ENCODE measurements around the gene EIF2S1.
A peak's percentile ranks its signal among the peaks of the same experiment; 100 is the strongest.
"Not testable (repeated sequence)": the region's sequence is repeated elsewhere in the genome, so short reads cannot be mapped to it uniquely, and the experiment has no call there.

The EIF2S1 gene

DNA sequence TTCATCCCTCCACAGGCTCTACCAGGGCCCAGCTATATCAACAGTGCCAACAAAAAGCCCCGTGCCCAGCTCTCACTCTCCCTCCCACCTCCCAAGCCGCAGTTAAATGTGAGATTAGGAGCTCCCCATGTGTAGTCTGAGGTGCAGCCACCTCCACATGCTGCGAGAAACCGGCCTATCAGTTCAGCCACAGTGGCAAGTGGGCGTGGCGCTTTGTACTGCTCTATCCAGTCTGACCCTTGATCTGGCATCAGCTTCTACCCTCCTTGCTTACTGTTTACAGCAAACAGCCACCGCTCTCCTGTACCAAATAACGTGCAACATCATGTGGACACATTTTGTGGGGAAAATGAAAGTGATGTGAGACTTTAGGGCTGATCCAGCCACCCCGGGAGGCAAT lies 50.2 kb downstream of the EIF2S1 start:
- no peak for DNase-seq

- DNase-seq: no peak
Measured at GRCh38 chr14:67411370-67411769, 51.2 kb downstream of the EIF2S1 start.

DNA sequence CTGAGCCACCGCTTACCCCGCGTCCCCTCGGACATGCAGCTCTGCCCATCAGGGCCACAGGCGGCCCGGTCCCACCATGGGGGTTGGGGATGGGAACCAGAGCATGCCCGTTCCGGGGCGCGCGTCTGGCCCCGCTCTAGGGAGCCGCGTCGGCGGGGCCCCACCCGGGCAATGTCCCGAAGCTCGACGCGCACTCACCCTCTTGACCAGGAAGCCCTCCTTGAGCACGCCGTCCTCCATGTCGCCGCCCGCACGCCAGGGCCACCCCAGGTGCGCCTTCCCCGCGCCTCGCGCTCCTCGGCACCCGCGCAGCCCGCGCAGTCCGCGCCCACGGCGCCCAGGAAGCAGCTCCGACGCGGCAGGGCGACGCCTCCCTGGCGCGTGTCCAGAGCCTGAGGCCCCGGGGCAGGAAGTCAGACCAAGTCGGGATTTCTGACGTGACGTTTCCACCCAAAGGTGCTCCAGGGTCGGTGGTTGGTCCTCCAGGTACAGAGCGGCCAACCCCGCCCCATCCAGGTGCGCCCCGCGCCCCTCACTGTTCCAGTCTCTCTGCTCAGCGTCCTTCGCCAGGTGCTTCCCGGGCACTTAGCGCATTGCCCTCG lies 51.8 kb downstream of the EIF2S1 start, which contains the start of gene PLEK2:
TSS of gene PLEK2 (minus strand) at position 346 of the 602 bp plus-strand sequence. CDS start at position 240, 106 bp downstream.
- DNase-seq: no peak

- DNase-seq: no peak
Measured at GRCh38 chr14:67413806-67414769, 54.0 kb downstream of the EIF2S1 start.

DNA sequence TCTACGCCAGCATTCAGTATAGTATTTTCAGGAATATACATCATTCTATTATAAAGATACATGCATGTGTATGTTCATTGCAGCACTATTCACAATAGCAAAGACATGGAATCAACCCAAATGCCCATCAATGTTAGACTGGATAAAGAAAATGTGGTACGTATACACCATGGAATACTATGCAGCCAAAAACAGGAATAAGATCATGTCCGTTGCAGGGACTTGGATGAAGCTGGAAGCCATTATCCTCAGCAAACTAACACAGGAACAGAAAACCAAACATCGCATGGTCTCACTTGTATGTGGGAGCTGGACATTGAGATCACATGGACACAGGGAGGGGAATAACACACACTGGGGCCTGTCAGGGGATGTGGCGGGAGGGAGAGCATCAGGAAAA lies 55.5 kb downstream of the EIF2S1 start:
- DNase-seq: not testable (repeated sequence)

DNA sequence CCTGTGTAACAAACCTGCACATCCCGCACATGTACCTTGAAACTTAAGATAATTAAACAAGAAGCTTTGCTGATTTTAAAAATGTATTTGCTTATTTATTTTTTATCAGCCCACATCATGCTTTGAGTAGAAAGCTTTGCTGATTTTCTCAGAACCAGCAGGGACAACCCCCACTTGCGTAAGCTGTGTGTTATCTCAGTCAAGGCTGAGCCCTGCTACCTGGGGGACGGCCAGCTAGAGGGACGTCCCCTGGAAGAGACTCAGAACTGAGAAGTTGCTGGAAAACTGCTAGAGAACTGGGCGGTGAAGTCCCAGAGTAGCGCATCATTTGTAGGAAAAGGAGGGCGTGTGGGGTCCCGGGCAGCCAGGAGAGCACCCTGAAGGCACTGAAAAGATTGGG lies 56.0 kb downstream of the EIF2S1 start:
- DNase-seq: no peak

DNA sequence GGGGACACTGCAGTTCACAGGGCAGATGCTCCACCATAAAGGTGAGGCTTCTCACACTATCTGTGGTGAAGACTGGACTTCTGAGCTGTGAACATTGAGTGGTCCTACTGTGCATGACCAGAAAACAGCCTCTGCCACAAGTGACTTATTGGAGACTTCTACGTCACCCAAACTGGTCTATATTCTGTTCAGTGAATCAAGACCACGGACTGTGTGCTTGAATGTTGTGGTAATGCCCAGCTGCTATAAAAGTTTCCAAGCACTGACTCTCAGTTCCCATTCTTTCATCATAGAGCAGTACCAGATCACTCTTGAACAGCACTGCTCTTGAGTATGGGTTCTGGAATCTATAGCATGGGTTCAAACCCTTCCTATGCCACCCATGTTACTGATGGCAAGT lies 56.7 kb downstream of the EIF2S1 start:
- no peak for DNase-seq

GRCh38 chr14:67417633-67418032 lies 57.5 kb downstream of the EIF2S1 start:
- DNase-seq: no peak

- no peak for DNase-seq
Measured at GRCh38 chr14:67418401-67419191, 58.5 kb downstream of the EIF2S1 start.

- DNase-seq: peak in 1 of 56 donors; percentile 13
Measured at GRCh38 chr14:67420102-67420739, 60.1 kb downstream of the EIF2S1 start.

DNA sequence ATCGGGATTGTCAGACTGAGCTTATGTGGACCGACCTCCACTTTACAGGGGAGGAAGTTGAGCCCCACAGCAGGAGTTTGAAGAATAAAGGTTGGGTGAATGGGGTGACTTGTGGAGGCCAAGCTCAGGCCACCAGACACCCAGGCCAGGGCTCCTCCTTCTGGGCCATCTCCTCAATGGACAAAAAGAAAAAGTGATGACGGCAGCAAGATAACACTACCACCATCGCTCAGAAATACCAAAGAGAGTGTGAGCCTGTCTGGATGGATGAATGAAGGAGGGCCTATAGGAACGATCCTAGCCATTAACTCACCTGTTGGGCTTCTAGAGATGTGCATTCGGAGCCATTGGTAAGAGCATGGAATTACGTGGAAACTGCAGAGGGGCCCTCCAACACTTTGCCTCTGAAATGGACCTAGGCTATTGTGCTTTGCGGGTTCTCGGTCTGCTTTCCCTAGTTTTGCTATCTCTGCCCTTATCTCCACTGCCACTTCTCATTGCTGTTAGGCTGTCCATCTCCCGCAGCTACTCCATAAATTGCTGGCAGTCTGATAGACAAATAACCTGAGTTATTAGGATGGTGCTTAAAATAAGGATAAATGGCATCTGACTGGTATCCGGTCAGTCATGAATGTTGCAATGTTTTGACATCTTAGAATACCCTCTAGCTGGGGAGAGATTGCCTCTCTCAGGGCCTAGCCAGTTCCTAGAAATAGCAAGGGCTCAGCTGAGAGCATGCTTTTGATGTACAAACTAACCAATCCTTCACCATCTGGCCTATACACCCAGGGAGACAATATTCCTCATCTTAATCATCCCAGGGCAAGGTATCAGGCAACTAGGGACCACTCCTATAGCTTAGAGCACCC lies 61.5 kb downstream of the EIF2S1 start:
- no peak for DNase-seq

- peak in 1 of 56 donors; percentile 6 for DNase-seq
Measured at GRCh38 chr14:67423424-67423823, 63.3 kb downstream of the EIF2S1 start.

DNA sequence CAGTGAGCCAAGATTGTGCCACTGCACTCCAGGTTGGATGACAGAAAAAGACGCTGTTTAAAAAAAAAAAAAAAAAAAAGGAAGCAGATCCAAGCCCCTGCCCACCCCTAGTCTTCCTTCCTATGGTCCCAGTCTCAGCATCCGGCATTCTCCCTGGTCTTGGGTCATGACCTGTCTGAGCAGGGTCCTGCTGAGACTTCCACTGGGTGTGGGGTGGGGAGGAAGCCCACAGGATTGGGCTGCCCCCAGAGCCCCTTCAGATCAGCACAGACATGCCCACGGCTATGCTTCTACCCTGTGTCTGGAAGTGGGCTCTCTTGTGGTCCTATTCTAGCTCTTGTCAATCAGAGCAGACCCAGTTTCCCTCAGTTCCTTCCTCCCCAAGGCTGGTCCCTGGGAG lies 64.4 kb downstream of the EIF2S1 start:
- no peak for DNase-seq

- DNase-seq: no peak
Measured at GRCh38 chr14:67425608-67426007, 65.5 kb downstream of the EIF2S1 start.

DNA sequence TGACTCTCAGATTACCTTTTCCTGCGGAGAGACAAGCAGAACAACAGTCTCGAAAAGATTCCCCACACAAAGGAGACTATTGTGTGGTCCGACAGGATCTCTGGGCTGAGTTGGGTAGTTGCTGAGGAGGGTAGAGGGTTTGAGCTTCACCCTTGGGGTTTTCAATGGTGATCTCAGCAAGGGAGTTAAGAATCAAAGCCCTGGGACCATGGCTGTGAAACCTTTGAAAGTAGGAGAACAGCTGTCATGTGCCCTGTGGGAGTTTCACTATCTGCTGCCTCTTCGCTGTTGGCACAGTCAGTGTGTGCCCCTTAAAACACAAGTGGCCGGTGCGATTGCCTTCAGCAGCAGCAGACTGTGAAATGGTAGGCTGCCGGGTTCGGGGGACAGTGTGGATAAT lies 66.0 kb downstream of the EIF2S1 start:
- no peak for DNase-seq

DNA sequence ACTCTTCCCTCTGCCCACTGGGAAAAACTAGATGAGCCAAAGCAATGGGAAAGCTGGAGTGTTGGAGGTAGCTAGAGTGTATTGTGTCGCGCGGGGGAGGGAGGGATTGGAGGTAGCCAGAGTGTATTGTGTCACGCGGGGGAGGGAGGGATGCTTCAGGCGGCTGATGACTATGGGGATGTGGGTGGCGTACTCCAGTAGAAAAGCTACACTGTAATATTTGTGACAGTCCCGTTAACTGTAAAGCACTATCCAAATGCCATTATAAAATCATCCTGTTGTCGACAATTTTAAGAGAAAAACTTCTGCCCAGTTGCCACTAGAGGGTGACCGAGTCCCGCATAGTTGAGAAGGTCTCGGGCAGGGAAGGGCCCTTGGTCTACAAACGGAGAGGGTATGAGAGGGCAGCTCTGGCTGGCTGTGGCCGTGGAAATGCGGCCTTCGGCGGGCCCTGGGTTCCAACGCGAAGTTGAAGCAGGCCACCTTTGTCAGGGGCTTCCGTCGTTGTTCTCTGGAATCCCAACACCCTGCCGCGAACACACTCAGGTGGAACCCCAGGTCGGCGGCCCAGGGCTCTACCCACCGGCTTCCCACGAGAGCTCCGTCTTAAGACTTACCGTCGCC lies 67.0 kb downstream of the EIF2S1 start:
- peak in 52 of 56 donors; percentile 6 to 82 (median 60) for DNase-seq

DNA sequence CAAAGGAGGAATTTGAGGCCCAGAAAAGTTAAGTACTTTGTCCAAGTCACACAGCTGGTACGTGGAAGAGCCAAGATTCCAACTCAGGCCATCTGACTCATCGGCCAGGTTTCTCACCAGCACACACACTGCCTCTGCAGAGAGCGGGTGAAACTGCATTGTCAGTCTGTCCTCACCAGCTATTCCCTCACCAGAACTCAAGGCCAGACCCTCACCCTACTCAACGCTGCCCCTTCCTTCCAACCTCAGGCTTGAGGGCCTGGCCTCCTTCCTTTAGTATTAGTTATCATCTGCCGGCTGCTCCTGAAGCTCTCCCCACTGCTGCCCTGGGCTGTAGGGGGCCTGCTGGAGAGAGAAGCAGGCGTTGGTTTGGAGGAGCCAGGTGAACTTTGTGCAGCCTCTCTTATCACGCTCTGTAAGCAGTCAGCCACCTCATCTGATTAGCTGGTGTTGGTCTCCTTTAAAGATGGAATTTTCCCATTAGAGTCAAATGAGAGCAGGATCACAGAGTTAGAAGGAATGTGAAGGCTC lies 68.4 kb downstream of the EIF2S1 start:
- no peak for DNase-seq

DNA sequence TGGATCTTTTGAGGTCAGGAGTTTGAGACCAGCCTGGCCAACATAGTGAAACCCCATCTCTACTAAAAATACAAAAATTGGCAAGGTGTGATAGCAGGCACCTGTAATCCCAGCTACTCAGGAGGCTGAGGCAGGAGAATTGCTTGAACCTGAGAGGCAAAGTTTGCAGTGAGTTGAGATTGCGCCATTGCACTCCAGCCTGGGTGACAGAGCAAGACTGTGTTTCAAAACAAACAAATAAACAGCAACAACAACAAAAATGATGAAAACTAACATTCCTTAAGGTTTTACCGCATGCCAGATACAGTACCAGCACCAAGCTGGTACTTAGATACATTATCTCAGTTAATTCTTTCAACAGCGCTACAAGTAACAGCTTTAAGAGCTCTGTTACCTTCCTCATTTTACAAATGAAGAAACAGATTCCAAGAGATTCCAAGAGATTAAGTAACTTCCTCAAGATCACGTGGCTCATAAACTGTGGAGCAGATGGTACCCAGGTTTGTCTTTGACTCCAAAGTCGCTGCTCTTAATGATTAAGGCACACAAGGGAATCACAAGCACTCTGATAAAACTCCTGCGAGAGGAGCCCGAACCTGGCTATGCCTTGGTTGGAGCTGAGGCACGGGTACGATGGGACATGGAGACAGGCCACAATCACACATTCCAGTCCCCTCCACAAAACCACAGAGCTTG lies 69.5 kb downstream of the EIF2S1 start:
- DNase-seq: no peak

GRCh38 chr14:67432050-67432564 lies 72.0 kb downstream of the EIF2S1 start:
- no peak for DNase-seq

Data from nucleus accumbens (tissue), 56 donors.